OCI-LY7 (cell line): ENCODE results near the gene ABCC3.

Experiments used
- EZH2phosphoT487 ChIP-seq: fragments of 200-600 bp; sonication (generic); IDR thresholded peaks from 2 replicates; pipeline ENCODE4 v1.6.1; 2018; ENCODE audit warnings: low read depth, borderline replicate concordance, mild to moderate bottlenecking, mixed run types, antibody characterized with exemption, low read length, moderate library complexity, mixed read lengths
- TF ChIP-seq, protein P1 (sequence below): fragments of 200-600 bp; sonication (generic); conservative IDR thresholded peaks from 2 replicates; pipeline ENCODE4 v1.5.1; 2014; ENCODE audit warnings: mild to moderate bottlenecking, antibody characterized with exemption, low read length, moderate library complexity, mixed read lengths

DNA sequence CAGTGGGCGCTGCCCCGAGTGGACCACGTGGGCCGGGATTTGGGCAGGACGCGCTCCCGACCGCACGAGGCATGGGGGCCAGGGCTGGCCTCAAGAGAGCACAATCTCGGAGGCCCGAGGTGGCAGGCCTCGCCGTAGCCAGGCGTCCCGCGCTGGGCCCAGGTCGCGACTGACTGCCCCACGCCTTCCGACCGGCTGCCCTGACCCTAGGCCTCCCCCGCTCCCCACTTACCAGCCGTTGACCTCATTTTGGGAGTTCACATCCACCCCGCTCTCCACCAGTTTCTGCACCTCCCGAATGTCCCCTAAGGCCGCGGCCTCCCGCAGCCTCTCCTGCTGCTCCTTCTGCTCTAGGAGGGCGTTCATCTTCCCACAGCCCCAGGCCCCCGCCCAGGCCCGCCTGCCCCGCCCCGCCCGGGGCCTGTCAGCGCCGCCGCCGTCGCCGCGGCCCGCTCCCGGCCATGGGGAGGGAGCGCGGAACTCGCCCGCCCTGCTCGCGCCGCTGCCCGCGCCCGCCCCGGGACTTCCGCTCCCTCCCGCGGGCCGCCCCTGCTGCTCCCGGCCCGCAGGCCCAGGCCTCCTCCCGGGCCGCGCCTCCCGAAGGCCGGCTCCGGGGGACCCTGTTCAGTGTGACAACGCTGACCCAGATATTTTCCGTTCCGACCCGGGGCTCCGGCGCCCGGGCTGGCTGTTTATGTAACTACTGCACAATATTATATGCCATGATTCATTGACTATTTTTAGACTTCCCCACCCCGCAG, 72.8 kb downstream of the ABCC3 start, which contains the start of gene ANKRD40:
- TF ChIP-seq, protein P1, sequence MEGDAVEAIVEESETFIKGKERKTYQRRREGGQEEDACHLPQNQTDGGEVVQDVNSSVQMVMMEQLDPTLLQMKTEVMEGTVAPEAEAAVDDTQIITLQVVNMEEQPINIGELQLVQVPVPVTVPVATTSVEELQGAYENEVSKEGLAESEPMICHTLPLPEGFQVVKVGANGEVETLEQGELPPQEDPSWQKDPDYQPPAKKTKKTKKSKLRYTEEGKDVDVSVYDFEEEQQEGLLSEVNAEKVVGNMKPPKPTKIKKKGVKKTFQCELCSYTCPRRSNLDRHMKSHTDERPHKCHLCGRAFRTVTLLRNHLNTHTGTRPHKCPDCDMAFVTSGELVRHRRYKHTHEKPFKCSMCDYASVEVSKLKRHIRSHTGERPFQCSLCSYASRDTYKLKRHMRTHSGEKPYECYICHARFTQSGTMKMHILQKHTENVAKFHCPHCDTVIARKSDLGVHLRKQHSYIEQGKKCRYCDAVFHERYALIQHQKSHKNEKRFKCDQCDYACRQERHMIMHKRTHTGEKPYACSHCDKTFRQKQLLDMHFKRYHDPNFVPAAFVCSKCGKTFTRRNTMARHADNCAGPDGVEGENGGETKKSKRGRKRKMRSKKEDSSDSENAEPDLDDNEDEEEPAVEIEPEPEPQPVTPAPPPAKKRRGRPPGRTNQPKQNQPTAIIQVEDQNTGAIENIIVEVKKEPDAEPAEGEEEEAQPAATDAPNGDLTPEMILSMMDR, result no peak
- no peak for TF ChIP-seq EZH2phosphoT487
